HG02970 (cell line): ENCODE data around the gene SNAI3.
"Not testable (repeated sequence)": the region's sequence is repeated elsewhere in the genome, so short reads cannot be mapped to it uniquely, and the experiment has no call there.

ENCODE experiments used
- ATAC-seq: cut with Tn5 transposase; IDR thresholded peaks from one replicate; pipeline ENCODE4 v1.9.1; 2021; ENCODE audit warnings: mild to moderate bottlenecking, moderate library complexity, moderate number of reproducible peaks; ENCODE audit not compliant: unreplicated experiment, low FRiP score

The SNAI3 gene

DNA sequence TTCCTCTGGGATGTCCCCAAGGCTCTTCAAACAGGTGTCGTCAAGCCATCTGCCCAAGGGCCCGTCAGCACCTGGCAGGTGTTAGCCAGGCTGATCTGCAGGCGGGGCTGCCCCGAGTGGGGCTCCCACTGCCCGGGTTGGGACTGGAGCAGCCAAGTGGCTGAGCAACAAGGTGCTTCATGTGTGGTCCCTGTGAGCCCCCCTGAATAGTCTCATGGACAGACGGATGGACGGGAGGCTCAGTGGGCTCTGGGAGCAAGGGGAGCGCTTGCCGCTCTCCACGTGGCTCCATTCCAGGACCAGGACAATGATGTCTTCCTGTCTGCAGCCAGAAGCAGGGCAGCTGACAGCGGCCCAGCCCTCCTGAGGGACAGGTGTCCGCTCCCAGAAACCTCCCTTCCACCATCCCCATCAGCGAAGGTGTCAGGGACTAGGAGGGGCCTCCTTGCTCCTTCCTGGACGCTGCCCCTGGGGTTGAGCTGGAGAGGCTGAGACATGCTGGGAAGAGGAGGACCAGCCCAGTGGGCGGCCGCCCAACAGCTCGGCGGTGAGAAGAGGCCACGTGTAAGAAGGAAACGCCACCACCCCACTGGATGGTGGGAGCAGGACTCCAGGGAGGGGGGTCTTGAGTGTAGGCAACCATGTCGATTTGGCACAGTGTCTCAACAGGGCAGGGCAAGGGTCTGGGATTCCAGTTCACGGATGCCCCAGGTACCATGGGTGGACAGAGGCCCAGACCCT lies 9.6 kb downstream of the SNAI3 start:
- ATAC-seq: no peak

DNA sequence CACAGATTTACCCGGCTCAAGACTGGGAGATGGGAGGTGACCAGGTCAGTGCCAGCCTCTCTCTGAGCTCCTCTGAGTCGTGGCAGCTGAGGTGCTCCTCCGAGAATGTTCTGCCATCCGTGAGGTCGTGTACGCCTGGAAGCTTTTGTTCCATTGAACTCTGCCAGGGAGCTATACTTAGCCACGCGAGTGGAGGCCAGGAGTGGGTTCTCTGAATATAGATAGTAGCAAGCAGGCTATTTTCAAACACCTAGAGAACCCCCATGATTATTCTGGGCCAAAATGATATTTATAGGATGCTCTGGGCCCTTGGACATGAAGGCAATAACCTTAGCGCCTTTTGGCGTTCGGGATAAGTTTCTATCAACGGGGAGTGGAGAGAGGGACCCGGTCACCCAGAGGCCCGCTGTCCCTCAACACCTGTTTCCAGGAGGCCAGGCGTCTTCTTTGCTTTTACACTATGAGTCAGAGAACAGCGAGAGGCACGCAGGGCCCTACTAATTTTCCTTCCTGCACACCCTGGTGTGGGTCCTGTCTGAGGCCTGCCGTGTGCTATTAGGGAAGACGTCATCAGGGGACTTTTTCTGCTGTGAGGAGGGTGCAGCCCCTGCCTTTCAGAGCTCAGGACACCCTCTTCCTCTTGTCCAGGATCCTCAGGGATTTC lies 12.5 kb downstream of the SNAI3 start:
- no peak for ATAC-seq

DNA sequence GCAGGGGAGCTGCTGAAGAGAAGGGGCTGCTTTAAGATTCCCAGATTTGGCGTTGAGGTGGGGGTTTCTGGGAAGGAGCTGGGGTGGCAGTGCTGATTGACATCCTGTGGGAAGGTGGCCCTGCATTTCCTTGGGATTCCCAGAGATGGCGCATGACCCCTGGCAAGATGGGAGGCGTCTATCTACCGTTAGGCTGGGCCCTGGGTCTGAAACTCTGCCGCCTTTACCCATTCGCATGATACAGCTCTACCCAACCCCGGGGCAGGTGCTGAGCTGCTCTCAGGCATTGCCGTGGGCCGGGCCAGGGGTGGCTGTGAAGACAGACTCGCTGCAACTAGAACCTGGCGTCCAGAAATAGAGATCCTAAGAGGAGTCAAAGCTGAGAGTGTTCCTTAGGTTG lies 13.5 kb downstream of the SNAI3 start:
- no peak for ATAC-seq

DNA sequence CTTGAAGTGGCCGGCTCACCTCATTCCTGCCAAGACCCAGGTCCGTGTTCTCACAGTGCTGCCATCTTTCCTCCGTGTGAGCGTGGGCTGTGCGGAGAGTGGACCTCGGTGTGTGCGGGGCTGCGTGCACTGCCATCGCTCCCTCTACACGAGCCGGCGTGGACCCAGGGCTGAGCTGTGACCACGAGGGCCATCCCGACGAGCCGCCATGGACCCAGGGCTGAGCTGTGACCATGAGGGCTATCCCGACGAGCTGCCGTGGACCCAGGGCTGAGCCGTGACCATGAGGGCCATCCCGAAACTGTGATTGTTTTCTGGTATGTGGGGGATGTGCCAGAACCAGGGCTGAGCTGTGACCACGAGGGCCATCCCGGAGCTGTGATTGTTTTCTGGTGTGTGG lies 14.5 kb downstream of the SNAI3 start:
- ATAC-seq: no peak

- ATAC-seq: no peak
These were observed 16.3 kb downstream of the SNAI3 start for GRCh38 chr16:88669980-88670379.

- ATAC-seq: not testable (repeated sequence)
These were observed 16.8 kb downstream of the SNAI3 start for GRCh38 chr16:88669493-88669892.

- ATAC-seq: no peak
These were observed 18.8 kb downstream of the SNAI3 start for GRCh38 chr16:88667461-88667860.

- ATAC-seq: no peak
These were observed 20.7 kb downstream of the SNAI3 start for GRCh38 chr16:88665570-88665969.

- no peak for ATAC-seq
These were observed 21.2 kb downstream of the SNAI3 start for GRCh38 chr16:88665148-88665547.

- ATAC-seq: peak; percentile 93
These were observed 23.3 kb downstream of the SNAI3 start, which contains the start of gene MVD for GRCh38 chr16:88662843-88663606. MVD (minus strand) TSS chr16:88663091; CDS start chr16:88663080, 11 bp downstream.

- ATAC-seq: peak; percentile 0
These were observed 24.0 kb downstream of the SNAI3 start for GRCh38 chr16:88662222-88662842.

- no peak for ATAC-seq
These were observed 24.8 kb downstream of the SNAI3 start for GRCh38 chr16:88661468-88661867.

- ATAC-seq: no peak
These were observed 27.1 kb downstream of the SNAI3 start for GRCh38 chr16:88659160-88659559.

GRCh38 chr16:88658714-88659113 lies 27.6 kb downstream of the SNAI3 start:
- ATAC-seq: no peak

DNA sequence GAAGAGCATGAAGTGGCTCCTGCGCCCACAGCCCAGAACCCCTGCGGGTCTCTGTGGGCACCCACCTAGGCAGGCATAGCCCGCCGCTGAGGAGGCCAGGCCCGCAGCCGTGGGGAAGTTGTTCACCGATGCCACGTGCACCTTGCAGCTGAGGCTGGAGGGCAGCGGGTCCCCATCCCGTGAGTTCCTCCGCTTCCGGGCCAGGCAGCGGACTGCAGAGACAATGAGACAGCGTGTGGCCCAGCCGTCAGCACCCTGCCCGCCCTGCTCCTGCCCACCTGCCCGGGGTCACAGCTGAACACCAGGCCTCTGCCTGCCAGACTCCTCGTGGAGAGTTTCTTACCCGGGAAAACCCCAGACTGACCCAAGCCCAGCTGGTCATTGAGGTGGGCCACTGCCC lies 28.9 kb downstream of the SNAI3 start:
- no peak for ATAC-seq

GRCh38 chr16:88656291-88656980 lies 29.9 kb downstream of the SNAI3 start:
- ATAC-seq: no peak

GRCh38 chr16:88655733-88656281 lies 30.5 kb downstream of the SNAI3 start:
- ATAC-seq: no peak

- ATAC-seq: no peak
These were observed 31.1 kb downstream of the SNAI3 start for GRCh38 chr16:88655053-88655732.

GRCh38 chr16:88654363-88655052 lies 31.8 kb downstream of the SNAI3 start:
- no peak for ATAC-seq
